Neural crest cell (in vitro differentiated cells): ENCODE data around the gene FMC1. TPM values are rescaled to one million over a fixed set of nuclear protein-coding genes. Genes with fewer than 3 reads are reported as not detected.

Source experiments
- DNase-seq: peaks from one replicate; pipeline ENCODE4 v3.0.0; 2021; ENCODE audit warnings: low read depth, mixed read lengths, low spot score
- H3K27ac Mint-ChIP-seq: one replicate; pipeline ENCODE4 v1.8.0; 2021; ENCODE audit warnings: mild to moderate bottlenecking, mixed read lengths; ENCODE audit not compliant: unreplicated experiment
- H3K27me3 Mint-ChIP-seq: 2 replicates; pipeline ENCODE4 v1.8.0; 2021; ENCODE audit warnings: low read depth, mild to moderate bottlenecking, mixed read lengths
- H3K36me3 Mint-ChIP-seq: 2 replicates; pipeline ENCODE4 v1.8.0; 2021; ENCODE audit warnings: low read depth, mild to moderate bottlenecking, mixed read lengths
- H3K4me1 Mint-ChIP-seq: 2 replicates; pipeline ENCODE4 v1.8.0; 2021; ENCODE audit warnings: mixed read lengths
- H3K4me3 Mint-ChIP-seq: one replicate; pipeline ENCODE4 v1.8.0; 2021; ENCODE audit warnings: mild to moderate bottlenecking, mixed read lengths
- H3K9me3 Mint-ChIP-seq: 2 replicates; pipeline ENCODE4 v1.8.0; 2021; ENCODE audit warnings: mixed read lengths
- total RNA-seq: library from RNA; stranded (reverse); gene quantifications from 2 replicates; pipeline ENCODE4 v1.2.1, GENCODE V29; 2021
- TF ChIP-seq, protein P1 (sequence below): fragments of 200-600 bp; sonication (generic); conservative IDR thresholded peaks from 2 replicates; pipeline ENCODE4 v1.5.0; 2021; ENCODE audit warnings: antibody characterized with exemption, mild to moderate bottlenecking

The FMC1 gene
- total RNA-seq, 1 donor from 2014 or later: 24.8 TPM

DNA sequence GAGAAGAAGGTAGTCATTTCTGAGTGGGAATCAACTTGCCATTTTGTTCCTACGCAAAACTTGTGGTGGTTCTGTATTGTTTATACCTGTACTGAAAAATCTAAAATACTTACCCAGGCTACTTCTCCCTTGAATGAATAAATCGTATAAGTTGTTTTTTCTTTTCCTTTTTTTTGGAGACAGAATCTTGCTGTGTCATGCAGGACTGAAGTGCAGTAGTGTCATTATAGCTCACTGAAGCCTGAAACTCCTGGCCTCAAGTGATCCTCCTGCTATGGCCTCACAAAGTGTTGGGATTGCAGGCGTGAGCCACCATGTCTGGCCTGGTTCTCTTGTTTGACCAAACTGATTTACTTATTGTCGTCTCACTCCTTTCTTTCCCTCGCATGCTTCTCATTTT, 46.5 kb downstream of the FMC1 start:
- Mint-ChIP-seq H3K27me3 (no peaks in the 10 kb centered on the region), H3K27ac (no peak overlapping the region), H3K4me3 (no peak overlapping the region), H3K4me1 (no peaks in the 10 kb centered on the region), H3K9me3 (no peaks in the 10 kb centered on the region), H3K36me3 (peaks cover 9% of the 10 kb centered on the region)
- TF ChIP-seq, protein P1, sequence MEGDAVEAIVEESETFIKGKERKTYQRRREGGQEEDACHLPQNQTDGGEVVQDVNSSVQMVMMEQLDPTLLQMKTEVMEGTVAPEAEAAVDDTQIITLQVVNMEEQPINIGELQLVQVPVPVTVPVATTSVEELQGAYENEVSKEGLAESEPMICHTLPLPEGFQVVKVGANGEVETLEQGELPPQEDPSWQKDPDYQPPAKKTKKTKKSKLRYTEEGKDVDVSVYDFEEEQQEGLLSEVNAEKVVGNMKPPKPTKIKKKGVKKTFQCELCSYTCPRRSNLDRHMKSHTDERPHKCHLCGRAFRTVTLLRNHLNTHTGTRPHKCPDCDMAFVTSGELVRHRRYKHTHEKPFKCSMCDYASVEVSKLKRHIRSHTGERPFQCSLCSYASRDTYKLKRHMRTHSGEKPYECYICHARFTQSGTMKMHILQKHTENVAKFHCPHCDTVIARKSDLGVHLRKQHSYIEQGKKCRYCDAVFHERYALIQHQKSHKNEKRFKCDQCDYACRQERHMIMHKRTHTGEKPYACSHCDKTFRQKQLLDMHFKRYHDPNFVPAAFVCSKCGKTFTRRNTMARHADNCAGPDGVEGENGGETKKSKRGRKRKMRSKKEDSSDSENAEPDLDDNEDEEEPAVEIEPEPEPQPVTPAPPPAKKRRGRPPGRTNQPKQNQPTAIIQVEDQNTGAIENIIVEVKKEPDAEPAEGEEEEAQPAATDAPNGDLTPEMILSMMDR: no peak
- DNase-seq: no peak

DNA sequence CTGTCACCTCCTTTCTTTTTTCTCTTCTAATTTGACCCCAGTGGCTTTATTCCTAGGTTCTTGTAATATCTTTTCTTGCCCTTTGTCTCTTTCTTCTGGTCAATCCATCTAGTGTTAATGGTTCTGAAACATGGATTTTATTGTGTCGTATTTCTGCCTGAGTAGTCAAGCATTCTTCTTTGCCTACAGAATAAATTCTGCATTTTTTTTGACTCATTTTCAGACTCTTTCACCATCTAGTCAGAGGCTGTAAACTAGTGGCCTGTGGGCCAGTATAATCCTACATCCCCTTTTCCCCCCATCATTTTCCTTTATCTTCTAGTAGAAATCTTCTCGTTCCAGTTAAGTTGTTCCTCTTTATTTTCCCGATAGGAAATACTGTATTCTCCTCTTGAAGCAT, 48.0 kb downstream of the FMC1 start:
- Mint-ChIP-seq H3K27me3 (no peaks in the 10 kb centered on the region), H3K27ac (no peak overlapping the region), H3K4me3 (no peak overlapping the region), H3K9me3 (no peaks in the 10 kb centered on the region), H3K4me1 (no peaks in the 10 kb centered on the region), H3K36me3 (peaks cover 11% of the 10 kb centered on the region)
- TF ChIP-seq, protein P1: no peak
- DNase-seq: no peak

DNA sequence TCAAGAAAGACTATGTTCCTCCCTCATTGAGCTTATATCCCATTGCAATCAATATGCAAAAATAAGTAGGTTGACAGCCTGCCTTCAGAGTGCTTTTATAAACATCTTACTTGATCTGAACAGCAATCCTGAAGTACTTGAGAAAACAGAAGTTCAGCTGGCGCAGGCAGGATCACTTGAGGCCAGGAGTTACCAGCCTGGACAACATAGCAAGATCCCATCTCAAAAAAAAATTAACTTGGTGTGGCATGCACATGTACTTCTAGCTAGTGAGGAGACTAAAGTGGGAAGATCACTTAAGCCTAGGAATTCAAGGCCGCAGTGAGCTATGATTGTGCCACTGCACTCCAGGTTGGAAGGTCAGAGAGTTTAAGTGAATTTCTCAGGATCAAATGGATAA, 48.6 kb downstream of the FMC1 start:
- H3K9me3 Mint-ChIP-seq: no peaks in the 10 kb centered on the region
- H3K4me1 Mint-ChIP-seq: no peaks in the 10 kb centered on the region
- H3K36me3 Mint-ChIP-seq: peaks cover 11% of the 10 kb centered on the region
- no peak overlapping the region for H3K27ac Mint-ChIP-seq
- H3K27me3 Mint-ChIP-seq: no peaks in the 10 kb centered on the region
- DNase-seq: no peak
- no peak overlapping the region for H3K4me3 Mint-ChIP-seq
- TF ChIP-seq, protein P1: no peak

DNA sequence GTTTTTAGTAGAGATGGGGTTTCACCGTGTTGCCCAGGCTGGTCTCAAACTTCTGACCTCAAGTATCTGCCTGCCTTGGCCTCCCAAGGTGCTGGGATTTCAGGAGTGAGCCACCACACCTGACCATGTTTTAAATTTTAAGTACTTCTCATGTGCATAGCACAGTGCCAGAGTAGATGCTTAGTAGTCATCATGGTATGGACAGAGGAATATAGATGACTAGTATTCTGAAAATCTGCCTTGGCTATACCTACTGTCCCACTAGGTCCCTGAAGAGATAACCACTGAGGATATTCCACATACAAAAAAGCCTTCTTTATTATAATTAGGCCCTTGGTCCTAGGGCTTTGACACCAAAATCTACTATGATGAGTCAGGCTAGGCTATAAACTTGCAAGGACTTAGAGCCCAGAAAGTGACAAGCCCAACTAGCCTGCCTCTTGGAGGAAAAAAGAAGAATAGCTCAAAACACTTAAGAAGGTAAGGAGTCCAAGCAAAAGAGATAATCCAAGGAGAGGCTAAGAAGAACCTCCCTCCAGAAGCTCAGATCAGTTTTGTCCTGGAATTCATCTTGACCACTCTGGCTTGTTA, 52.6 kb downstream of the FMC1 start:
- Mint-ChIP-seq H3K27ac (no peak overlapping the region), H3K9me3 (no peaks in the 10 kb centered on the region), H3K27me3 (no peaks in the 10 kb centered on the region), H3K4me3 (no peak overlapping the region), H3K36me3 (peaks cover 18% of the 10 kb centered on the region), H3K4me1 (no peaks in the 10 kb centered on the region)
- TF ChIP-seq, protein P1: no peak
- DNase-seq: no peak

DNA sequence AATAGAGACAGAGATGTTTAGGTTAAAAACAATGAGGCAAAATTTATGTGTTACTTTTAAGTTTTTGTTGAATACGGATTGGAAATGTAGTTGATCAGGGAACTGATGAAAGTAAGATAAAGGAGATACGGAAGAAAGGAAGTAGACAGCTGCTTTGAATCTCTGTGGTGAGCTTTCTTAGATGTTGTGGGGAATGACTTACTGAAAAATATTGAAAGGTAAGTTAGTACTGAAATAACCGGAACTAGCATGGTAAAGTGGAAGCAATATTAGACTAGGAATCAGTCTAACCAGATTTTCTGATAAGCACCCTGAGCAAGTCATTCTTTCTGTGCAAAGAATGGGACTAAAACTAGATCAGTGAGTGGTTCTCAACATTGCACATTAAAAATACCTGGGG, 53.4 kb downstream of the FMC1 start:
- DNase-seq: no peak
- H3K4me3 Mint-ChIP-seq: no peak overlapping the region
- H3K36me3 Mint-ChIP-seq: peaks cover 13% of the 10 kb centered on the region
- TF ChIP-seq, protein P1: no peak
- no peaks in the 10 kb centered on the region for H3K27me3 Mint-ChIP-seq
- H3K4me1 Mint-ChIP-seq: no peaks in the 10 kb centered on the region
- H3K27ac Mint-ChIP-seq: no peak overlapping the region
- H3K9me3 Mint-ChIP-seq: no peaks in the 10 kb centered on the region

Other genes with a start within 250 kb of the FMC1 start
- 19.6 and 20.5 TPM in 2 replicates for gene ZC3HAV1, start 231.6 kb upstream of the FMC1 start, total RNA-seq
- 30.1 and 32.1 TPM in 2 replicates for gene UBN2, start 110.1 kb upstream of the FMC1 start, total RNA-seq
- gene LUC7L2, start 18.6 kb downstream of the FMC1 start, total RNA-seq: 102 and 107 TPM in 2 replicates
- not detected in 2 replicates for gene KLRG2, start 142.3 kb downstream of the FMC1 start, total RNA-seq
- 0.39 and 0.65 TPM in 2 replicates for gene CLEC2L, start 182.3 kb downstream of the FMC1 start, total RNA-seq